Breast epithelium (tissue), 3 donors: ENCODE data around the gene SLC35F3.

ENCODE experiments used
- CTCF ChIP-seq, 3 donors: fragments of 450-650 bp; IDR thresholded peaks; one replicate each; pipeline ENCODE4 v1.5.1; 2016 to 2017; ENCODE audit warnings: antibody characterized with exemption in 3 of 3, mild to moderate bottlenecking in 3 of 3, moderate library complexity in 3 of 3
- POLR2A ChIP-seq: fragments of 450-650 bp; IDR thresholded peaks from one replicate; pipeline ENCODE4 v1.6.1; 2016; ENCODE audit warnings: antibody characterized with exemption, mild to moderate bottlenecking, moderate library complexity

GRCh38 chr1:234004591-234004990, 100.1 kb downstream of the SLC35F3 start:
- TF ChIP-seq CTCF (IDR thresholded peaks at IDR 0.05) (no peak), POLR2A (no peak)
